ENCODE results near the gene CAPG.

Gene CAPG

DNA sequence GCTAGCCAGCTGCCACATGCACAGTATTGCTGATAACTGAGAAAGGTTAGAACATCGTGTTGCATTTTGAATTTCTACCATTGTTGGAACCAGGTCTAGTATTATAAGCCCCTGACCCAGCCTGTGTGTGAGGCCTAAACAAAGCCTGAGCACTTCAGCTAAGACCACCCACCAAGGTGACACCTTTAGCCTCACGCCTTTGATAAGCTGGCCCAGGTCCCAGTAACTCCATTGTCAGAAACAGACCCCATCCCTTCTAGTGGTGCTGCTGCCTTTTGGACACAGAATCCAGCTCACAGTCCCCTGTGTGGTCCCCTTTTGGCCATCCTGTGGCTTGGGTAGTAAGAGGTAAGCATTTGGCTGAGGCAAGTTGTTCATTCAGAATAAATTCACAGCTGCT lies 54.0 kb downstream of the CAPG start:
- DNase-seq (ENCODE audit: low spot score): no peak

GRCh38 chr2:85355521-85355920 lies 54.6 kb downstream of the CAPG start:
- DNase-seq (ENCODE audit: low spot score): no peak

DNA sequence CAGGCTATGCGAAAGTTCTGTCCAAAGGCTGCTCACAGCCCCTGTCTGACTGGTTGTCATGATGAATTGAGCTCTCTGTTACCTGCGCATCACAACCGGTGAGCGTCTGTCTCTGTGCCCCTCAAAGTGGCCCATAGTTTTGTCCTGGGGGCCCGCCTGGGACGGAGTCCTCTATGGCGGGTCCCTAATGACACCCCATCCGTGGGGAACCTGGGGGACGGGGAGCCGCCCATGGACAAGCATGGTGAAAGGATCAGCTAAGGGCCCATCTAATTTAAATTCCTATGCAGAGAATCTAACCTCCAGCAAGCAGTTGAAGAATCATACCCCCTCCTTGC lies 55.1 kb downstream of the CAPG start:
- DNase-seq (ENCODE audit: low spot score): no peak

- DNase-seq (ENCODE audit: low spot score): peak; percentile 98
Observed at GRCh38 chr2:85354286-85355072, 55.7 kb downstream of the CAPG start, which contains the start of the genes ELMOD3 and RETSAT. Gene ELMOD3, plus strand, starts transcription at chr2:85354769. Its CDS starts 2,430 bp downstream, at chr2:85357199. Gene RETSAT, minus strand, starts transcription at chr2:85354528. Its CDS starts 21 bp downstream, at chr2:85354507.

- DNase-seq (ENCODE audit: low spot score): no peak
Observed at GRCh38 chr2:85353876-85354285, 56.3 kb downstream of the CAPG start.

- DNase-seq (ENCODE audit: low spot score): no peak
Observed at GRCh38 chr2:85347599-85347998, 62.6 kb downstream of the CAPG start.
